ENCODE measurements around the gene MCCC1. TPM values are rescaled to one million over a fixed set of nuclear protein-coding genes. Genes with fewer than 3 reads are reported as not detected.

MCCC1 gene
- total RNA-seq, 4 donors from 2014 or later = 21.9 to 50.0 (median 34.2) TPM

GRCh38 chr3:183038221-183038620 lies 61.1 kb downstream of the MCCC1 start:
- intact Hi-C loops (cut with DNase I) = no loop called here
- Histone ChIP-seq H3K36me3 (peaks cover 0 to 100% (median 5%) of the 10 kb centered on the region in 3 donors), H3K27ac (no peak overlapping the region), H3K27me3 (no peaks in the 10 kb centered on the region), H3K4me3 (no peak overlapping the region), H3K4me1 (no peaks in the 10 kb centered on the region), H3K9me3 (no peaks in the 10 kb centered on the region)
- TF ChIP-seq CTCF (IDR thresholded peaks at IDR 0.05) = no peak
- TF ChIP-seq POLR2A (IDR thresholded peaks at IDR 0.05) = no peak
- 93 to 97% methylated on average over 2 of the region's 2 CpGs for WGBS, 2 donors
- no peak for DNase-seq

GRCh38 chr3:183033746-183034145 lies 65.5 kb downstream of the MCCC1 start:
- no peak overlapping the region for H3K4me3 ChIP-seq
- no peaks in the 10 kb centered on the region for H3K9me3 ChIP-seq
- 84 to 91% methylated on average over 2 of the region's 2 CpGs for WGBS, 2 donors
- H3K4me1 ChIP-seq = no peaks in the 10 kb centered on the region
- H3K36me3 ChIP-seq = peaks cover 0 to 100% (median 5%) of the 10 kb centered on the region in 3 donors
- DNase-seq = no peak
- TF ChIP-seq POLR2A (IDR thresholded peaks at IDR 0.05) (no peak), CTCF (IDR thresholded peaks at IDR 0.05) (no peak)
- no peak overlapping the region for H3K27ac ChIP-seq
- no peaks in the 10 kb centered on the region for H3K27me3 ChIP-seq
- intact Hi-C loops (cut with DNase I) = no loop called here

- Histone ChIP-seq H3K27me3 (no peaks in the 10 kb centered on the region), H3K36me3 (peaks cover 4 to 100% (median 5%) of the 10 kb centered on the region in 3 donors), H3K4me3 (no peak overlapping the region), H3K27ac (no peak overlapping the region), H3K9me3 (no peaks in the 10 kb centered on the region), H3K4me1 (no peaks in the 10 kb centered on the region)
- 96 to 97% methylated on average over 6 of the region's 6 CpGs for WGBS, 2 donors
- TF ChIP-seq CTCF (IDR thresholded peaks at IDR 0.05) = no peak
- no peak for TF ChIP-seq POLR2A (IDR thresholded peaks at IDR 0.05)
- intact Hi-C loops (cut with DNase I) = no loop called here
- DNase-seq = no peak
These were observed 66.3 kb downstream of the MCCC1 start for GRCh38 chr3:183032880-183033555.

- H3K27me3 ChIP-seq = no peaks in the 10 kb centered on the region
- no peaks in the 10 kb centered on the region for H3K4me1 ChIP-seq
- H3K36me3 ChIP-seq = peaks cover 0 to 100% (median 4%) of the 10 kb centered on the region in 3 donors
- WGBS, 2 donors = 86 to 100% methylated on average over 1 of the region's 1 CpG
- DNase-seq = no peak
- intact Hi-C loops (cut with DNase I) = no loop called here
- no peak for TF ChIP-seq POLR2A (IDR thresholded peaks at IDR 0.05)
- TF ChIP-seq CTCF (IDR thresholded peaks at IDR 0.05) = no peak
- no peak overlapping the region for H3K27ac ChIP-seq
- no peak overlapping the region for H3K4me3 ChIP-seq
- H3K9me3 ChIP-seq = no peaks in the 10 kb centered on the region
These were observed 67.5 kb downstream of the MCCC1 start for GRCh38 chr3:183031826-183032225.

GRCh38 chr3:183028416-183028815 lies 70.9 kb downstream of the MCCC1 start:
- WGBS, 2 donors = 68 to 95% methylated on average over 3 of the region's 3 CpGs
- Histone ChIP-seq H3K4me3 (no peak overlapping the region), H3K4me1 (no peaks in the 10 kb centered on the region), H3K27me3 (no peaks in the 10 kb centered on the region), H3K9me3 (no peaks in the 10 kb centered on the region), H3K36me3 (peaks cover 0 to 99% (median 4%) of the 10 kb centered on the region in 3 donors), H3K27ac (no peak overlapping the region)
- intact Hi-C loops (cut with DNase I) = no loop called here
- TF ChIP-seq CTCF (IDR thresholded peaks at IDR 0.05) = no peak
- no peak for TF ChIP-seq POLR2A (IDR thresholded peaks at IDR 0.05)
- DNase-seq = no peak

All from esophagus squamous epithelium (tissue), 5 donors.